ENCODE measurements around the gene CYP11A1. TPM values are rescaled to one million over a fixed set of nuclear protein-coding genes. Genes with fewer than 3 reads are reported as not detected.

Gene CYP11A1
- total RNA-seq, 1 donor from 2014 or later: not detected

DNA sequence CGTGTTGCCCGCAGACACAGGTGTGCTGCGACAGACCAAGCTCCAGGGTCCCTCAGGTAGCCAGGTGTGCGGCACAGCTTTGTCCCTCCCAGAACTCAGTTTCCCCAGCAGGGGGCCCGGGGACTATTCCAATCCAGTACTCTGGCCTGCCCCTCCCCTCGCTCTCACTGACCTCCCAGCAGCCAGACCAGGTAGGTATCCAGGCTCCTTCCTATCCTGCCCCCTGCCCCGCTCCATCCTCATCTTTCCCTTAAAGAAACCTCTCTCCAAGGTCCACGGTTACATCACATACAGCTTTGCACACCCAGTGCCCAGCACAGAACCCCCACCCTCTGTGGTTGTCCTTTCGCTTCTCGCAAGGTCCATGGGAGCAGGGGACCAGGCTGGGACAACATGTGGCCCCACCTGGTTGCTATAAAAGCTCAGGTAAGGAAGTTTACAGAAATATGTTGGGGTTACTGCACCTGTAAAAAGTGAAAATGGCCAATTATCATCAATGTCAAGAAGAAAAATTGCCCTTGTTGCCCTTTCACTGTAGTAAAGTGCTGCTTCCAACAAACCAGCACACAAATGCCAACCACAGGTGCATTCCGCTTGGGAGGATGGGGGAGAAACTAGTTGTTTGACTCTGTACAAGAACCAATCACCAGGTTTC lies 7.3 kb upstream of the CYP11A1 start:
- no peak for TF ChIP-seq CTCF (IDR thresholded peaks at IDR 0.05; ENCODE audit: partially characterized antibody, unreplicated experiment)
- peaks cover 1% of the 10 kb centered on the region for H3K9me3 Mint-ChIP-seq (ENCODE audit: unreplicated experiment)
- no peak overlapping the region for H3K27ac Mint-ChIP-seq (ENCODE audit: unreplicated experiment)
- no peak for DNase-seq
- H3K36me3 Mint-ChIP-seq (ENCODE audit: unreplicated experiment): no peaks in the 10 kb centered on the region
- H3K4me1 Mint-ChIP-seq (ENCODE audit: low read depth, unreplicated experiment): peaks cover 11% of the 10 kb centered on the region
- H3K27me3 Mint-ChIP-seq (ENCODE audit: unreplicated experiment): no peaks in the 10 kb centered on the region
- H3K4me3 Mint-ChIP-seq (ENCODE audit: unreplicated experiment): peak overlapping the region; percentile 72

GRCh38 chr15:74373731-74374647 lies 6.5 kb upstream of the CYP11A1 start:
- Mint-ChIP-seq H3K4me3 (ENCODE audit: unreplicated experiment) (peak overlapping the region; percentile 84), H3K9me3 (ENCODE audit: unreplicated experiment) (peaks cover 1% of the 10 kb centered on the region), H3K27ac (ENCODE audit: unreplicated experiment) (no peak overlapping the region), H3K36me3 (ENCODE audit: unreplicated experiment) (no peaks in the 10 kb centered on the region), H3K4me1 (ENCODE audit: low read depth, unreplicated experiment) (peaks cover 11% of the 10 kb centered on the region), H3K27me3 (ENCODE audit: unreplicated experiment) (no peaks in the 10 kb centered on the region)
- TF ChIP-seq CTCF (IDR thresholded peaks at IDR 0.05; ENCODE audit: partially characterized antibody, unreplicated experiment): peak; percentile 80
- peak; percentile 97 for DNase-seq

DNA sequence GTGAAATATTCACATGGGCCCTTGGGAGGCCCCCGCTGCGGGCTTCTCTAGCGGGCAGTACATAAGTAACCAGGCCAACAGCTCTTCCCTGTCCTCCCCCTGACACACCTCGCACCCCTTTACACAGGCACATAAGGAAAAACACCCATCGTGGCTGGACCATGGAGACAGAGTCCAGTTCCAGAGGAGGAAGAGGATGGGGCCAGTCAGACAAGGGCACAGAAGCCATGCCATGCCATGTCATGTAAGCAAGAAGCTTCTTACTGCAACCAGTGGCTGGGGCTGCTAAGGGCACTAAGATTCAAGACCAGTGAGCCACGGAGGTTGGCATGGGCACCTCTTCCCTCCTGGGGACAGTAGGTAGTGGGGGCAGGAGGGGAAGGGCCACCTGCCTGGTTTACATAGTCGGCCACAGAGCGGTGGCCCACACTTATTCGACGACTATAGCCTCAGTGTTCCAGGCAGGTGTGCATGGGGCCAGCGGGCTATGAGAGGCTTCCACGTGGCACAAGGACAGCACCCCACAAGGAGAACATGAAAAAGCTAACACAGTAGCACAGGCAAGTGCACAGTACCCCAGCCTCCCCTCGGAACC lies 5.7 kb upstream of the CYP11A1 start:
- Mint-ChIP-seq H3K4me3 (ENCODE audit: unreplicated experiment) (peak overlapping the region; percentile 25), H3K9me3 (ENCODE audit: unreplicated experiment) (peaks cover 1% of the 10 kb centered on the region), H3K36me3 (ENCODE audit: unreplicated experiment) (no peaks in the 10 kb centered on the region), H3K27me3 (ENCODE audit: unreplicated experiment) (peaks cover 1% of the 10 kb centered on the region), H3K4me1 (ENCODE audit: low read depth, unreplicated experiment) (peaks cover 11% of the 10 kb centered on the region), H3K27ac (ENCODE audit: unreplicated experiment) (no peak overlapping the region)
- TF ChIP-seq CTCF (IDR thresholded peaks at IDR 0.05; ENCODE audit: partially characterized antibody, unreplicated experiment): no peak
- no peak for DNase-seq

DNA sequence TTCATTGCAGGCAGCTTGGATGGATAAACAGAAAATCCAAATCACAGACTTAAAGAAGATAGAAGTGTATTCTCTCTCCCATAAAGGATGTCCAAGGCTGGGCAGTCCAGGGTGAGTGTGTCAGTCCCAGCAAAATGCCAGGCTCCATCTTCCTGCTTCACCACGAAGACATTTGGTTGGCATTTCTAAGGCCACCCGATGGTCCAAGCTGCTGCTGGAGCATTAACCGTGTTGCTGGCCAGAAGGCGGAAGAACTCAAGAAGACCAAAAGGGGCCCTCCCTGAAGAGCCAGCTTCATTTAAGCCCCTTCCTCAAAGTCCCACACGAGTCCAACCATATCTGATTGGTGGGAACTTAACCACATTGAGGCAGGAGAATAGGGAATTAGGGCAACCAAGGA lies 3.0 kb upstream of the CYP11A1 start:
- no peak for TF ChIP-seq CTCF (IDR thresholded peaks at IDR 0.05; ENCODE audit: partially characterized antibody, unreplicated experiment)
- Mint-ChIP-seq H3K4me1 (ENCODE audit: low read depth, unreplicated experiment) (peaks cover 11% of the 10 kb centered on the region), H3K9me3 (ENCODE audit: unreplicated experiment) (peaks cover 1% of the 10 kb centered on the region), H3K27ac (ENCODE audit: unreplicated experiment) (no peak overlapping the region), H3K4me3 (ENCODE audit: unreplicated experiment) (no peak overlapping the region), H3K36me3 (ENCODE audit: unreplicated experiment) (no peaks in the 10 kb centered on the region), H3K27me3 (ENCODE audit: unreplicated experiment) (peaks cover 3% of the 10 kb centered on the region)
- DNase-seq: no peak
